Activated effector memory CD4-positive, alpha-beta T cell treated with anti-CD3 and anti-CD28 coated beads, Interleukin-2, amount 50 U/mL, for 16 hours (primary cell): ENCODE results near the gene KCNIP3.
"Not testable (repeated sequence)": the region's sequence is repeated elsewhere in the genome, so short reads cannot be mapped to it uniquely, and the experiment has no call there.

Experiments used
- DNase-seq: peaks from one replicate; pipeline ENCODE4 v3.0.0-alpha.2; 2020

Gene KCNIP3

GRCh38 chr2:95374029-95374428 is 76.9 kb downstream of the KCNIP3 start:
- no peak for DNase-seq

GRCh38 chr2:95374451-95374920 is 77.3 kb downstream of the KCNIP3 start:
- no peak for DNase-seq

- DNase-seq = no peak
Measured at GRCh38 chr2:95374921-95375471, 77.8 kb downstream of the KCNIP3 start.

- DNase-seq = no peak
Measured at GRCh38 chr2:95375532-95376150, 78.5 kb downstream of the KCNIP3 start.

GRCh38 chr2:95376311-95377215 is 79.4 kb downstream of the KCNIP3 start:
- DNase-seq = no peak

GRCh38 chr2:95377216-95378123 is 80.3 kb downstream of the KCNIP3 start:
- DNase-seq = no peak

GRCh38 chr2:95378281-95378680 is 81.1 kb downstream of the KCNIP3 start:
- DNase-seq = not testable (repeated sequence)

- DNase-seq = no peak
Measured at GRCh38 chr2:95379371-95379831, 82.3 kb downstream of the KCNIP3 start.

- DNase-seq = no peak
Measured at GRCh38 chr2:95380280-95380679, 83.1 kb downstream of the KCNIP3 start.

GRCh38 chr2:95380731-95381130 is 83.6 kb downstream of the KCNIP3 start:
- no peak for DNase-seq

GRCh38 chr2:95381212-95382191 is 84.4 kb downstream of the KCNIP3 start:
- DNase-seq = no peak

GRCh38 chr2:95382192-95382591 is 85.0 kb downstream of the KCNIP3 start:
- no peak for DNase-seq

GRCh38 chr2:95382686-95383634 is 85.8 kb downstream of the KCNIP3 start:
- DNase-seq = no peak

- no peak for DNase-seq
Measured at GRCh38 chr2:95383635-95384027, 86.5 kb downstream of the KCNIP3 start.

- DNase-seq = no peak
Measured at GRCh38 chr2:95384854-95385569, 87.9 kb downstream of the KCNIP3 start.

GRCh38 chr2:95385570-95385984 is 88.4 kb downstream of the KCNIP3 start:
- DNase-seq = no peak

GRCh38 chr2:95386031-95386430 is 88.9 kb downstream of the KCNIP3 start:
- no peak for DNase-seq

GRCh38 chr2:95387358-95387757 is 90.2 kb downstream of the KCNIP3 start:
- DNase-seq = no peak

GRCh38 chr2:95388091-95388692 is 91.0 kb downstream of the KCNIP3 start:
- no peak for DNase-seq
